Coronary artery (tissue), 2 donors: ENCODE results near the gene GNAO1.

Experiments used
- DNase-seq: peaks from one replicate; pipeline ENCODE4 v3.0.0-alpha.2; 2017; ENCODE audit warnings: low spot score
- H3K27ac ChIP-seq, 2 donors: fragments of 200-600 bp; sonication (generic); one replicate each; pipeline ENCODE4 v1.5.1; 2016 to 2019
- H3K4me3 ChIP-seq: fragments of 200-600 bp; sonication (generic); 2 replicates; pipeline ENCODE4 v1.5.1; 2016; ENCODE audit warnings: mild to moderate bottlenecking, moderate library complexity
- CTCF ChIP-seq: fragments of 200-600 bp; sonication (generic); IDR thresholded peaks from one replicate; pipeline ENCODE4 v1.5.1; 2019; ENCODE audit warnings: antibody characterized with exemption

The GNAO1 gene

GRCh38 chr16:56164636-56165035 is 26.7 kb upstream of the GNAO1 start:
- no peak overlapping the region for H3K4me3 ChIP-seq
- no peak overlapping the region for H3K27ac ChIP-seq
- TF ChIP-seq CTCF: no peak
- DNase-seq: no peak

GRCh38 chr16:56174411-56174810 is 16.9 kb upstream of the GNAO1 start:
- Histone ChIP-seq H3K4me3 (no peak overlapping the region), H3K27ac (no peak overlapping the region)
- no peak for TF ChIP-seq CTCF
- no peak for DNase-seq

GRCh38 chr16:56181401-56181800 is 9.9 kb upstream of the GNAO1 start:
- TF ChIP-seq CTCF: no peak
- Histone ChIP-seq H3K4me3 (no peak overlapping the region), H3K27ac (no peak overlapping the region)
- DNase-seq: no peak

- TF ChIP-seq CTCF: no peak
Measured at GRCh38 chr16:56183266-56183665, 8.0 kb upstream of the GNAO1 start.

GRCh38 chr16:56190048-56190676 is 1.1 kb upstream of the GNAO1 start:
- TF ChIP-seq CTCF: no peak
- peak overlapping the region; percentile 89 for H3K4me3 ChIP-seq
- H3K27ac ChIP-seq: peak overlapping the region; percentile 81 to 90
- no peak for DNase-seq

More at GRCh38 chr16:56183266-56183665, 8.0 kb upstream of the GNAO1 start:
- DNase-seq: no peak
- Histone ChIP-seq H3K4me3 (no peak overlapping the region), H3K27ac (no peak overlapping the region)

- no peak for DNase-seq
- no peak for TF ChIP-seq CTCF
- H3K4me3 ChIP-seq: peak overlapping the region; percentile 89
- H3K27ac ChIP-seq: peak overlapping the region; percentile 81 to 90
Measured at GRCh38 chr16:56190677-56191155, 573 bp upstream of the GNAO1 start.
